Heart left ventricle (tissue), 16 donors: ENCODE results near the gene CECR2. TPM values are rescaled to one million over a fixed set of nuclear protein-coding genes. Genes with fewer than 3 reads are reported as not detected.

ENCODE experiments used
- ATAC-seq, 4 donors: fragments of 200-7000 bp; cut with Tn5 transposase; one replicate each; pipeline ENCODE4 v1.9.1; 2020 to 2022; ENCODE audit warnings: moderate library complexity in 4 of 4, mild to moderate bottlenecking in 3 of 4, moderate number of reproducible peaks in 1 of 4
- DNase-seq, 5 donors: peaks; one replicate each; pipeline ENCODE4 v3.0.0-alpha.2; 2020
- H3K27ac ChIP-seq, 12 donors: fragments of 200-600 bp; sonication (generic) in 4 of 12; one replicate each; pipeline versions ENCODE4 v1.5.0 to v1.8.0; 2016 to 2022; ENCODE audit warnings: mild to moderate bottlenecking in 2 of 12
- H3K27me3 ChIP-seq, 9 donors: fragments of 200-600 bp; sonication (generic) in 2 of 9; one replicate each; pipeline versions ENCODE4 v1.5.1 to v1.8.0; 2016 to 2022; ENCODE audit warnings: mild to moderate bottlenecking in 3 of 9
- H3K36me3 ChIP-seq, 9 donors: fragments of 200-600 bp; sonication (generic) in 2 of 9; one replicate each; pipeline versions ENCODE4 v1.5.0 to v1.8.0; 2018 to 2022; ENCODE audit warnings: mild to moderate bottlenecking in 2 of 9
- H3K4me1 ChIP-seq, 12 donors: fragments of 200-600 bp; sonication (generic) in 4 of 12; one replicate each; pipeline versions ENCODE4 v1.5.0 to v1.8.0; 2016 to 2022; ENCODE audit warnings: mild to moderate bottlenecking in 3 of 12
- H3K4me3 ChIP-seq, 12 donors: fragments of 200-600 bp; sonication (generic) in 4 of 12; one replicate each; pipeline versions ENCODE4 v1.5.0 to v1.8.0; 2017 to 2022; ENCODE audit warnings: mild to moderate bottlenecking in 9 of 12, moderate library complexity in 4 of 12
- H3K9me3 ChIP-seq, 12 donors: fragments of 200-600 bp; sonication (generic) in 4 of 12; one replicate each; pipeline versions ENCODE4 v1.5.0 to v1.8.0; 2016 to 2022; ENCODE audit warnings: mild to moderate bottlenecking in 1 of 12
- CTCF ChIP-seq, 12 donors: fragments of 200-600 bp; sonication (generic) in 4 of 12; IDR thresholded peaks; one replicate each; pipeline versions ENCODE4 v1.5.0 to v1.8.0; 2018 to 2022; ENCODE audit warnings: antibody characterized with exemption in 12 of 12, mild to moderate bottlenecking in 5 of 12
- POLR2A ChIP-seq, 2 donors: fragments of 450-650 bp; IDR thresholded peaks; one replicate each; pipeline ENCODE4 v1.6.1; 2017; ENCODE audit warnings: antibody characterized with exemption in 2 of 2, mild to moderate bottlenecking in 2 of 2, moderate library complexity in 2 of 2
- WGBS, 4 donors: extraction: QIAGEN DNeasy Blood & Tissue Kit in 2 of 4; methylation state at CpG; one replicate each; pipeline versions ENCODE4 v1.1.5 to v1.1.7; 2013 to 2018; 5-methylcytosine and 5-hydroxymethylcytosine counted together
- intact Hi-C, 10 donors: fragments of 100-400 bp; cut with DNase I; formaldehyde crosslinking; loops; one replicate each; pipeline versions ENCODE4 v1.11.1 to v1.14.2; 2022
- polyA plus RNA-seq, 2 donors: library from polyadenylated mRNA; stranded (reverse); fragments of 200-250 nt; gene quantifications; one replicate each; pipeline ENCODE4 v1.2.3, GENCODE V29; 2013
- total RNA-seq, 9 donors: library from RNA; depleted of rRNA in 2 of 9; stranded (reverse); fragments of >200 nt in 2 of 9; fragmentation: NEBNext Ultra II Directional in 3 of 9; extraction: Animal tissue kit (Norgen Biotek cat#: 25700) in 3 of 9; gene quantifications; one replicate each; pipeline versions ENCODE4 v1.1.0 to v1.2.4, GENCODE V29; 2016 to 2023
- donor health status: ischemic (EF 13 %, LVEDD 7.1; RV severe dilation, severe dysfunction).
- donor health status: healthy with polysubstance abuse.
- donor health status: DM: no; HTN: yes; CAD: no.
- donor health status: DM: no; HTN: no; CAD: no.
- donor health status: ischemic (EF 25% LVEDD 6.9; RV normal size, moderate dysfunction).
- donor health status: ischemic (EF 25% LVEDD 5.7; RV mildly dilated, moderate dysfunction).
- donor health status: healthy.
- donor health status: DM: yes; HTN: yes; CAD: no.
- donor health status: ischemic (EF 35%, LVEDD 5.7; RV mildly dilated, moderate dysfunction).
- donor health status: nonischemic (EF 11% LVEDD 7.7; RV severe dilation, severe dysfunction).
- donor health status: DM: yes; HTN: yes; CAD: no.
- donor health status: PGD.
- donor health status: ischemic (EF 29% LVEDD 5.4; RV normal size, mild dysfunction).
- donor health status: nonischemic (EF 23%, LVEDD 6.1; RV moderate dilation, normal function).

Gene CECR2
- total and polyA plus RNA-seq, 11 donors: 3.8 to 11.6 (median 6.8) TPM

- no peak for ATAC-seq
These were observed 20.8 kb downstream of the CECR2 start for GRCh38 chr22:17390087-17390486.

DNA sequence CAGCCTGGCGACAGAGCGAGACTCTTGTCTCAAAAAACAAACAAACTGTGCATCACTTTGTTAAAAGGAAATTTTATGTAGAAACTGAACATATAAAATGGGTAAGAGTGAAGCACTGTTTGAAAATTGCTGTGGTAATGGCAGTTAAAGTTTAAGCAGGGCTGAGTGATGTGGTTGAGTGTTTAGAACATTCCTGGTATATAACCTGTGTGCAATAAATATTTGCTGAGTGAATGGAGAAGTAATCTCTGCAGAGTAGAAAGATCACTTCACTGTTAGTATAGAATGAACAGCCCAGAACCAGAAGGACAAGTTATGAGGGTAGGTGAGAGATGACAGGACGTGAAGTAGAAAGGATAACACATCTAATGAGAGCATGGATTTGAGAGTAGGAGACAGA is 27.3 kb downstream of the CECR2 start:
- H3K9me3 ChIP-seq: no peaks in the 10 kb centered on the region
- no peak overlapping the region for H3K27ac ChIP-seq
- ATAC-seq (no peak), DNase-seq (no peak)
- no peak overlapping the region for H3K4me3 ChIP-seq
- H3K4me1 ChIP-seq: no peaks in the 10 kb centered on the region
- no peaks in the 10 kb centered on the region for H3K36me3 ChIP-seq
- intact Hi-C loops: no loop called here
- WGBS, 4 donors: 86 to 93% (median 90%) methylated on average over 3 of the region's 3 CpGs
- TF ChIP-seq CTCF (IDR thresholded peaks at IDR 0.05): no peak
- no peak for TF ChIP-seq POLR2A (IDR thresholded peaks at IDR 0.05)
- no peaks in the 10 kb centered on the region for H3K27me3 ChIP-seq

More at GRCh38 chr22:17390087-17390486, 20.8 kb downstream of the CECR2 start:
- Histone ChIP-seq H3K9me3 (peaks cover 0 to 3% (median 0%) of the 10 kb centered on the region in 12 donors), H3K27ac (no peak overlapping the region), H3K4me3 (no peak overlapping the region), H3K27me3 (peaks cover 0 to 2% (median 0%) of the 10 kb centered on the region in 9 donors), H3K4me1 (peaks cover 0 to 5% (median 0%) of the 10 kb centered on the region in 12 donors), H3K36me3 (no peaks in the 10 kb centered on the region)
- intact Hi-C loops: no loop called here
- DNase-seq: no peak
- WGBS, 4 donors: 48 to 57% (median 51%) methylated on average over 5 of the region's 5 CpGs
- TF ChIP-seq CTCF (IDR thresholded peaks at IDR 0.05) (no peak), POLR2A (IDR thresholded peaks at IDR 0.05) (no peak)

DNA sequence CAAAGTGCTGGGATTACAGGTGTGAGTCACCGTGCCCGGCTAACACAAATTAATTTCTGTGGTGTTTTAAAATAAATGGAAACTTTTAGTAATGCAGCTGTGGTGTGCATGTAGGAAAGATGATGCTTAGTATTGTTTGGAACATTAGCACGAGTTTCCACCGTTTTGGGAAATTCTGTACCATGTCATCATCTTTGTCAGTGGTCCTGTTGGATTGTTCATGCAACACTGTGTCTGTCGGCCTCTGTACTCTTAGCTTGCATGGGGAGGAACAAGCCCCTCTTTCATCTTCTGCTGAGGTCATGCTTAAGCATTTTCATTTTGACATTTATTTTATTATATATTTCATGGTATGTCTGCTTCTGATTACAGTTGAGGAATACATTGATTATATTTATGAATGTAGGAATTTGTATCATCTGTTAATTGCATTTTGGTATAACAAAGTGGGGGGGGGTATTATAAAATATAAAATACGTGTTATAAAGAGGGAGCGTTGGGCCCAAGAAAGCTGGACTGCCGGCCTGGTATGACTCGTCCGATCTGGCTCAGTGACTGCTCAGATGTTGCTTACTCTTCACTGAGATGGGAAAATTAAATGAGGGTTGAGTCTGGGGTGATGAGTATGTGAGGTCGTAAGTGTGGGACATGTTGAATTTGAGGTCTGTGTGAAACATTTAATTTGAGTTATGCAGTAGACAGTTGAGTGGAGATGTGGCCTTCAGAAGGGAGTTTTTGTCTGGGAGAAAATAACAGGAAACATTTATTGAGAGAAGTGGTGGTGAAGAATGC is 28.7 kb downstream of the CECR2 start:
- Histone ChIP-seq H3K27ac (no peak overlapping the region), H3K9me3 (no peaks in the 10 kb centered on the region)
- 83 to 89% (median 85%) methylated on average over 11 of the region's 11 CpGs for WGBS, 4 donors

More for the DNA sequence above, 28.7 kb downstream of the CECR2 start:
- no peak overlapping the region for H3K4me3 ChIP-seq
- H3K4me1 ChIP-seq: peaks cover 0 to under 1% (median 0%) of the 10 kb centered on the region in 12 donors
- DNase-seq (no peak), ATAC-seq (no peak)
- no peaks in the 10 kb centered on the region for H3K36me3 ChIP-seq
- H3K27me3 ChIP-seq: no peaks in the 10 kb centered on the region
- intact Hi-C loops: no loop called here
- TF ChIP-seq POLR2A (IDR thresholded peaks at IDR 0.05): no peak
- no peak for TF ChIP-seq CTCF (IDR thresholded peaks at IDR 0.05)
